Measurements from ENCODE around the gene TREM2. TPM values are rescaled to one million over a fixed set of nuclear protein-coding genes. Genes with fewer than 3 reads are reported as not detected.

TREM2 gene
- total and polyA plus RNA-seq, 2 donors (not counting 1 experiment from before 2014, with no cell fraction given), result 0.17 TPM; not detected in 1

- H4K20me1 ChIP-seq (ENCODE audit: control insufficient read depth, extremely low read depth, insufficient read depth, low read length), result no peaks in the 10 kb centered on the region
- H3K27me3 ChIP-seq (ENCODE audit: control insufficient read depth, insufficient read depth, low read length), result no peaks in the 10 kb centered on the region
- H3K27ac ChIP-seq (ENCODE audit: insufficient read depth, low read length), result no peak overlapping the region
- no peak overlapping the region for H2AFZ ChIP-seq (ENCODE audit: low read length)
- TF ChIP-seq CTCF (conservative IDR thresholded peaks at IDR 0.05 in 1 of 2, IDR thresholded peaks at IDR 0.05 in 1 of 2; ENCODE audit: low read depth in 1 of 2, low read length in 2 of 2) (no peak), EZH2 (IDR thresholded peaks at IDR 0.05; ENCODE audit: low read length, missing control alignments) (no peak)
- no peak for DNase-seq (ENCODE audit: low read depth in 2 of 2)
- H3K9me3 ChIP-seq (ENCODE audit: control insufficient read depth, insufficient read depth, low read depth, low read length), result no peaks in the 10 kb centered on the region
- H3K79me2 ChIP-seq (ENCODE audit: control insufficient read depth, insufficient read depth, low read length), result no peaks in the 10 kb centered on the region
- no peaks in the 10 kb centered on the region for H3K36me3 ChIP-seq (ENCODE audit: control insufficient read depth, insufficient read depth, low read length)
- H3K4me3 ChIP-seq (replicated peaks in 1 of 4; ENCODE audit: control extremely low read depth in 1 of 4, insufficient read depth in 1 of 4, low read depth in 3 of 4, low read length in 4 of 4), result no peak overlapping the region
- no peak overlapping the region for H3K9ac ChIP-seq (ENCODE audit: insufficient read depth, low read length)
- H3K4me1 ChIP-seq (ENCODE audit: control insufficient read depth, extremely low read depth, insufficient read depth, low read length), result no peaks in the 10 kb centered on the region
- H3K4me2 ChIP-seq (ENCODE audit: extremely low read depth, insufficient read depth, low read length), result no peak overlapping the region
Observed at GRCh38 chr6:41156771-41157170, 6.1 kb downstream of the TREM2 start.

- no peaks in the 10 kb centered on the region for H4K20me1 ChIP-seq (ENCODE audit: control insufficient read depth, extremely low read depth, insufficient read depth, low read length)
- H3K36me3 ChIP-seq (ENCODE audit: control insufficient read depth, insufficient read depth, low read length), result no peaks in the 10 kb centered on the region
- TF ChIP-seq EZH2 (IDR thresholded peaks at IDR 0.05; ENCODE audit: low read length, missing control alignments) (no peak), CTCF (conservative IDR thresholded peaks at IDR 0.05 in 1 of 2, IDR thresholded peaks at IDR 0.05 in 1 of 2; ENCODE audit: low read depth in 1 of 2, low read length in 2 of 2) (no peak)
- H2AFZ ChIP-seq (ENCODE audit: low read length), result no peak overlapping the region
- H3K9ac ChIP-seq (ENCODE audit: insufficient read depth, low read length), result no peak overlapping the region
- H3K27ac ChIP-seq (ENCODE audit: insufficient read depth, low read length), result no peak overlapping the region
- no peak for DNase-seq (ENCODE audit: low read depth in 2 of 2)
- no peaks in the 10 kb centered on the region for H3K9me3 ChIP-seq (ENCODE audit: control insufficient read depth, insufficient read depth, low read depth, low read length)
- no peaks in the 10 kb centered on the region for H3K4me1 ChIP-seq (ENCODE audit: control insufficient read depth, extremely low read depth, insufficient read depth, low read length)
- H3K27me3 ChIP-seq (ENCODE audit: control insufficient read depth, insufficient read depth, low read length), result no peaks in the 10 kb centered on the region
- no peaks in the 10 kb centered on the region for H3K79me2 ChIP-seq (ENCODE audit: control insufficient read depth, insufficient read depth, low read length)
- H3K4me2 ChIP-seq (ENCODE audit: extremely low read depth, insufficient read depth, low read length), result no peak overlapping the region
- H3K4me3 ChIP-seq (replicated peaks in 1 of 4; ENCODE audit: control extremely low read depth in 1 of 4, insufficient read depth in 1 of 4, low read depth in 3 of 4, low read length in 4 of 4), result no peak overlapping the region
Observed at GRCh38 chr6:41156001-41156400, 6.9 kb downstream of the TREM2 start.

- Histone ChIP-seq H3K4me1 (ENCODE audit: control insufficient read depth, extremely low read depth, insufficient read depth, low read length) (no peaks in the 10 kb centered on the region), H3K27ac (ENCODE audit: insufficient read depth, low read length) (no peak overlapping the region), H3K36me3 (ENCODE audit: control insufficient read depth, insufficient read depth, low read length) (no peaks in the 10 kb centered on the region), H3K79me2 (ENCODE audit: control insufficient read depth, insufficient read depth, low read length) (no peaks in the 10 kb centered on the region), H3K27me3 (ENCODE audit: control insufficient read depth, insufficient read depth, low read length) (no peaks in the 10 kb centered on the region), H3K4me2 (ENCODE audit: extremely low read depth, insufficient read depth, low read length) (no peak overlapping the region), H4K20me1 (ENCODE audit: control insufficient read depth, extremely low read depth, insufficient read depth, low read length) (no peaks in the 10 kb centered on the region), H3K9ac (ENCODE audit: insufficient read depth, low read length) (no peak overlapping the region), H3K4me3 (replicated peaks in 1 of 4; ENCODE audit: control extremely low read depth in 1 of 4, insufficient read depth in 1 of 4, low read depth in 3 of 4, low read length in 4 of 4) (no peak overlapping the region), H2AFZ (ENCODE audit: low read length) (no peak overlapping the region), H3K9me3 (ENCODE audit: control insufficient read depth, insufficient read depth, low read depth, low read length) (no peaks in the 10 kb centered on the region)
- TF ChIP-seq EZH2 (IDR thresholded peaks at IDR 0.05; ENCODE audit: low read length, missing control alignments) (no peak), CTCF (conservative IDR thresholded peaks at IDR 0.05 in 1 of 2, IDR thresholded peaks at IDR 0.05 in 1 of 2; ENCODE audit: low read depth in 1 of 2, low read length in 2 of 2) (no peak)
- peak in 1 of 2 donors; percentile 4 for DNase-seq (ENCODE audit: low read depth in 2 of 2)
Observed at GRCh38 chr6:41155132-41155805, 7.6 kb downstream of the TREM2 start.
